OCI-LY3 (cell line): ENCODE data around the gene ZNF17.
"Not testable (repeated sequence)": the region's sequence is repeated elsewhere in the genome, so short reads cannot be mapped to it uniquely, and the experiment has no call there.

ENCODE experiments used
- H2AFZ ChIP-seq: fragments of 200-600, 300-600 bp; shearing (Covaris generic); 2 replicates; pipeline ENCODE4 v1.6.0; 2014; ENCODE audit warnings: antibody characterized with exemption, low read depth, low read length
- H3K27ac ChIP-seq: fragments of 200-600, 300-600 bp; sonication (generic); 2 replicates; pipeline ENCODE4 v1.5.1; 2014; ENCODE audit warnings: mild to moderate bottlenecking, low read length, moderate library complexity, mixed read lengths
- H3K27me3 ChIP-seq: fragments of 200-600, 300-600 bp; sonication (generic); 2 replicates; pipeline ENCODE4 v1.6.1; 2014; ENCODE audit warnings: low read depth, low read length, mixed read lengths
- H3K36me3 ChIP-seq: fragments of 200-600, 300-600 bp; sonication (generic); replicated peaks from 2 replicates; pipeline ENCODE3; 2014; ENCODE audit warnings: low read depth, low read length, mixed read lengths
- H3K4me1 ChIP-seq: fragments of 300-600, 200-600 bp; sonication (generic); 2 replicates; pipeline ENCODE4 v1.6.1; 2014; ENCODE audit warnings: low read length, mixed read lengths
- H3K4me2 ChIP-seq: fragments of 200-600, 300-600 bp; sonication (generic); 2 replicates; pipeline ENCODE4 v1.6.1; 2014; ENCODE audit warnings: low read length, mixed read lengths
- H3K4me3 ChIP-seq: fragments of 300-600, 200-600 bp; sonication (generic); 2 replicates; pipeline ENCODE4 v1.5.1; 2014; ENCODE audit warnings: antibody characterized with exemption, mild to moderate bottlenecking, low read length, moderate library complexity
- H3K79me2 ChIP-seq: fragments of 300-600, 200-600 bp; shearing (Covaris generic); 2 replicates; pipeline ENCODE4 v1.6.1; 2014; ENCODE audit warnings: mild to moderate bottlenecking, low read length, mixed read lengths
- H3K9ac ChIP-seq: fragments of 300-600, 200-600 bp; shearing (Covaris generic); 2 replicates; pipeline ENCODE4 v1.6.0; 2014; ENCODE audit warnings: mild to moderate bottlenecking, low read length, moderate library complexity
- H3K9me3 ChIP-seq: fragments of 200-600, 300-600 bp; shearing (Covaris generic); 2 replicates; pipeline ENCODE4 v1.6.1; 2014; ENCODE audit warnings: low read length, mixed read lengths; ENCODE audit not compliant: insufficient read depth
- H4K20me1 ChIP-seq: fragments of 200-600, 300-600 bp; sonication (generic); 2 replicates; pipeline ENCODE4 v1.6.1; 2016; ENCODE audit warnings: low read length, mixed read lengths; ENCODE audit not compliant: insufficient read depth
- CTCF ChIP-seq: fragments of 200-600, 300-600 bp; sonication (generic); IDR thresholded peaks from 2 replicates; pipeline ENCODE4 v1.5.1; 2014; ENCODE audit warnings: antibody characterized with exemption, low read length, low read depth
- EZH2phosphoT487 ChIP-seq: fragments of 200-600 bp; shearing (Covaris generic); IDR thresholded peaks from 2 replicates; pipeline ENCODE4 v1.6.1; 2018; ENCODE audit warnings: antibody characterized with exemption, mixed run types, low read depth

Gene ZNF17

GRCh38 chr19:57363688-57364181 is 47.2 kb upstream of the ZNF17 start:
- TF ChIP-seq CTCF (no peak), EZH2phosphoT487 (no peak)

DNA sequence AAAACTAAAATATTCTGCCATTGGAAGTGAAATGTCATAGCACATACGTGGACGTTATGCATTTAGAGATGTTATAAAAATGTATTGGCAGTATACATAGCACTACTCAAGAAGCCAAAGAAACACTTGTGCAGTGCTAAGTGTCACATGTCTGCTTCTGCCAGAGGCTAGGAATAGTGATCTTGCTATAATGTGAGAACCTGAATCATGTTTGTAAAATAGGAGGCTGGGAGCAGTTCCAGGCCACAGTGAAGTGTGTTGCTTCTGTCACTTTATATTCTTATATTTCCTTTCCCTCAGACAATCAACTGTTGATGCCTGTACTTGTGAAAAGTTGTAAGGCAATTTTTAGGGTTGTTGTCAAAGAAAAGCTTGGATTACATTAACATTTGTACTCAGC is 44.2 kb upstream of the ZNF17 start:
- Histone ChIP-seq H3K27ac (no peak overlapping the region), H3K9me3 (no peaks in the 10 kb centered on the region), H3K4me1 (peaks cover 12% of the 10 kb centered on the region), H3K79me2 (peaks cover 15% of the 10 kb centered on the region), H3K36me3 (peaks cover 2% of the 10 kb centered on the region), H3K4me3 (no peak overlapping the region), H3K9ac (no peak overlapping the region), H2AFZ (no peak overlapping the region), H3K27me3 (no peaks in the 10 kb centered on the region), H3K4me2 (no peak overlapping the region), H4K20me1 (no peaks in the 10 kb centered on the region)
- TF ChIP-seq EZH2phosphoT487, result no peak
- no peak for TF ChIP-seq CTCF

More at GRCh38 chr19:57363688-57364181, 47.2 kb upstream of the ZNF17 start:
- peaks cover 19% of the 10 kb centered on the region for H3K79me2 ChIP-seq
- H3K4me3 ChIP-seq, result peak overlapping the region; percentile 80
- no peaks in the 10 kb centered on the region for H3K9me3 ChIP-seq
- H3K27ac ChIP-seq, result peak overlapping the region; percentile 36
- no peak overlapping the region for H2AFZ ChIP-seq
- H3K4me1 ChIP-seq, result peaks cover 12% of the 10 kb centered on the region
- H3K4me2 ChIP-seq, result peak overlapping the region; percentile 89
- H3K9ac ChIP-seq, result peak overlapping the region; percentile 80
- no peaks in the 10 kb centered on the region for H4K20me1 ChIP-seq
- H3K27me3 ChIP-seq, result no peaks in the 10 kb centered on the region
- H3K36me3 ChIP-seq, result peaks cover 10% of the 10 kb centered on the region

DNA sequence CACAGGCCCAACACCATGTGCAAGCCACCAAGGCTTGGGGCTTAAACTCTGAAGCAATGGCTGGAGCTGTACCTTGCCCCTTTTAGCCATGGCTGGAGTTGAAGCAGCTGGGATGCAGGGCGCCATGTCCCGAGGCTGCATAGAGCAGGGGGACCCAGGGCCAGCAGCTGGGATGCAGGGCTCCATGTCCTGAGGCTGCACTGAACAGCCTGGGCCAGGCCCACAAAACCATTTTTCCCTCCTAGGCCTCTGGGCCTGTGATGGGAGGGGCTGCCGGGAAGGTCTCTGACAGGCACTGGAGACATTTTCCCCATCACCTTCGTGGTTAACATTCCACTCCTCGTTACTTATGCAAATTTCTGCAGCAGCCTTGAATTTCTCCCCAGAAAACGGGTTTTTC is 36.8 kb upstream of the ZNF17 start:
- Histone ChIP-seq H3K79me2 (no peaks in the 10 kb centered on the region), H3K9ac (no peak overlapping the region), H3K4me3 (no peak overlapping the region), H3K4me2 (no peak overlapping the region), H3K27me3 (no peaks in the 10 kb centered on the region), H3K9me3 (peaks cover 26% of the 10 kb centered on the region), H3K4me1 (no peaks in the 10 kb centered on the region), H3K27ac (no peak overlapping the region), H4K20me1 (no peaks in the 10 kb centered on the region), H3K36me3 (peaks cover 65% of the 10 kb centered on the region), H2AFZ (no peak overlapping the region)
- no peak for TF ChIP-seq CTCF
- TF ChIP-seq EZH2phosphoT487, result no peak

DNA sequence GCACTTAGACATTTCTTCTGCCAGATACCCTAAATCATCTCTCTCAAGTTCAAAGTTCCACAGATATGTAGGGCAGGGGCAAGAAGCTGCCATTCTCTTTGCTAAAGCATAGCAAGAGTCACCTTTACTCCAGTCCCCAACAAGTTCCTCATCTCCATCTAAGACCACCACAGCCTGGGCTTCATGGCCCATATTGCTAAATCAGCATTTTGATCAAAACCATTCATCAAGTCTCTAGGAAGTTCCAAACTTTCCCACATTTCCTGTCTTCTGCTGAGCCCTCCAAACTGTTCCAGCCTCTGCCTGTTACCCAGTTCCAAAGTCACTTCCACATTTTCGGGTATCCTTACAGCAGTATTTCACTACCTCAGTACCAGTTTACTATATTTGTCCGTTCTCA is 36.3 kb upstream of the ZNF17 start:
- not testable (repeated sequence) for H3K9ac ChIP-seq, H4K20me1 ChIP-seq, H3K4me1 ChIP-seq, H3K27me3 ChIP-seq, H3K4me3 ChIP-seq, H3K79me2 ChIP-seq, H3K4me2 ChIP-seq, H3K27ac ChIP-seq, H2AFZ ChIP-seq
- Histone ChIP-seq H3K36me3 (peaks cover 69% of the 10 kb centered on the region), H3K9me3 (peaks cover 31% of the 10 kb centered on the region)

GRCh38 chr19:57376151-57376550 is 34.8 kb upstream of the ZNF17 start:
- H3K4me1 ChIP-seq, result peaks cover 14% of the 10 kb centered on the region
- no peaks in the 10 kb centered on the region for H3K27me3 ChIP-seq
- H3K27ac ChIP-seq, result no peak overlapping the region
- H3K79me2 ChIP-seq, result no peaks in the 10 kb centered on the region
- no peak for TF ChIP-seq EZH2phosphoT487
- no peak for TF ChIP-seq CTCF
- no peaks in the 10 kb centered on the region for H4K20me1 ChIP-seq
- no peak overlapping the region for H2AFZ ChIP-seq
- peaks cover 32% of the 10 kb centered on the region for H3K9me3 ChIP-seq
- peaks cover 74% of the 10 kb centered on the region for H3K36me3 ChIP-seq
- no peak overlapping the region for H3K9ac ChIP-seq
- H3K4me2 ChIP-seq, result no peak overlapping the region
- no peak overlapping the region for H3K4me3 ChIP-seq
